KMS-11 (cell line): ENCODE results near the gene SDK1.

Source experiments
- H2AFZ ChIP-seq: fragments of 200-600 bp; sonication (generic); 2 replicates; pipeline ENCODE4 v1.6.1; 2016; ENCODE audit warnings: antibody characterized with exemption, mixed run types, low read depth
- H3K27ac ChIP-seq: fragments of 200-600 bp; sonication (generic); 2 replicates; pipeline ENCODE4 v1.6.1; 2016; ENCODE audit warnings: mild to moderate bottlenecking, mixed run types
- H3K27me3 ChIP-seq: fragments of 200-600 bp; sonication (generic); 2 replicates; pipeline ENCODE4 v1.6.1; 2017; ENCODE audit warnings: mild to moderate bottlenecking, low read depth, mixed run types, moderate library complexity; ENCODE audit not compliant: insufficient read depth
- H3K36me3 ChIP-seq: fragments of 200-600 bp; sonication (generic); 2 replicates; pipeline ENCODE4 v1.6.1; 2017; ENCODE audit warnings: mild to moderate bottlenecking, mixed run types; ENCODE audit not compliant: insufficient read depth
- H3K4me1 ChIP-seq: fragments of 200-600 bp; sonication (generic); 2 replicates; pipeline ENCODE4 v1.6.1; 2016; ENCODE audit warnings: mild to moderate bottlenecking, low read depth, mixed run types; ENCODE audit not compliant: poor library complexity, severe bottlenecking
- H3K4me2 ChIP-seq: fragments of 200-600 bp; sonication (generic); 2 replicates; pipeline ENCODE4 v1.7.0; 2016; ENCODE audit warnings: mild to moderate bottlenecking, mixed run types
- H3K4me3 ChIP-seq: fragments of 200-600 bp; sonication (generic); IDR thresholded peaks from 2 replicates; pipeline ENCODE4 v1.6.1; 2017; ENCODE audit warnings: low read depth, low read length, mixed read lengths; ENCODE audit not compliant: insufficient read depth
- H3K79me2 ChIP-seq: fragments of 200-600 bp; sonication (generic); 2 replicates; pipeline ENCODE4 v1.6.1; 2016; ENCODE audit warnings: low read depth, mixed run types; ENCODE audit not compliant: insufficient read depth
- H3K9ac ChIP-seq: fragments of 200-600 bp; sonication (generic); 2 replicates; pipeline ENCODE4 v1.6.1; 2016; ENCODE audit warnings: mild to moderate bottlenecking, mixed run types
- H4K20me1 ChIP-seq: fragments of 200-600 bp; sonication (generic); 2 replicates; pipeline ENCODE4 v1.6.1; 2016; ENCODE audit warnings: mild to moderate bottlenecking, mixed run types; ENCODE audit not compliant: insufficient read depth
- CTCF ChIP-seq: fragments of 200-600 bp; sonication (generic); conservative IDR thresholded peaks from 2 replicates; pipeline ENCODE4 v1.6.1; 2017; ENCODE audit warnings: low read depth, mild to moderate bottlenecking, antibody characterized with exemption, low read length, moderate library complexity, mixed read lengths

SDK1 gene

DNA sequence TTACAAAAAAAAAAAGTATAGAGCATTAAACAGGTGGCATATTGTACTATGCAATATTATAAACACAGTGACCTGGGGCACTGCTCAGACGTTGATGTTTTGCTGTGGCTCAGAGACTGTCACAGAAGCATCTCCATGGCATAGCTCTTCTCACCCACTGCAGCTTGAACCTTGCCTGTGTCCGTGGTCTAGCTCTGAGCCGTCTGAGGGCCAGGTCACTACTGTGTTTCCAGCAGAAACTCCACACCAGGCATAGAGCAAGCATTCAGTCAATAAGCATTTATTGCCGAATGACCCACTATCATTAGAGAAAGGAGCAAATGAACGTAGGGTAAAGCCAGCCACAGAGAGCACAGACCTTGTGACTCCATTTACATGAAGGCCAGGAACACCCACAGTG is 937.8 kb downstream of the SDK1 start:
- H3K4me3 ChIP-seq = no peak overlapping the region
- no peaks in the 10 kb centered on the region for H4K20me1 ChIP-seq
- H3K79me2 ChIP-seq = no peaks in the 10 kb centered on the region
- no peaks in the 10 kb centered on the region for H3K36me3 ChIP-seq
- no peak overlapping the region for H3K9ac ChIP-seq
- no peak overlapping the region for H3K4me2 ChIP-seq
- TF ChIP-seq CTCF = no peak
- no peak overlapping the region for H2AFZ ChIP-seq
- H3K27ac ChIP-seq = no peak overlapping the region
- H3K27me3 ChIP-seq = no peaks in the 10 kb centered on the region
- no peaks in the 10 kb centered on the region for H3K4me1 ChIP-seq

- Histone ChIP-seq H3K4me3 (no peak overlapping the region), H3K9ac (no peak overlapping the region), H3K79me2 (no peaks in the 10 kb centered on the region), H3K36me3 (no peaks in the 10 kb centered on the region), H3K4me2 (no peak overlapping the region), H3K27ac (no peak overlapping the region), H2AFZ (no peak overlapping the region), H3K4me1 (no peaks in the 10 kb centered on the region), H3K27me3 (no peaks in the 10 kb centered on the region), H4K20me1 (no peaks in the 10 kb centered on the region)
- TF ChIP-seq CTCF = no peak
Measured at GRCh38 chr7:4240042-4240441, 939.0 kb downstream of the SDK1 start.

DNA sequence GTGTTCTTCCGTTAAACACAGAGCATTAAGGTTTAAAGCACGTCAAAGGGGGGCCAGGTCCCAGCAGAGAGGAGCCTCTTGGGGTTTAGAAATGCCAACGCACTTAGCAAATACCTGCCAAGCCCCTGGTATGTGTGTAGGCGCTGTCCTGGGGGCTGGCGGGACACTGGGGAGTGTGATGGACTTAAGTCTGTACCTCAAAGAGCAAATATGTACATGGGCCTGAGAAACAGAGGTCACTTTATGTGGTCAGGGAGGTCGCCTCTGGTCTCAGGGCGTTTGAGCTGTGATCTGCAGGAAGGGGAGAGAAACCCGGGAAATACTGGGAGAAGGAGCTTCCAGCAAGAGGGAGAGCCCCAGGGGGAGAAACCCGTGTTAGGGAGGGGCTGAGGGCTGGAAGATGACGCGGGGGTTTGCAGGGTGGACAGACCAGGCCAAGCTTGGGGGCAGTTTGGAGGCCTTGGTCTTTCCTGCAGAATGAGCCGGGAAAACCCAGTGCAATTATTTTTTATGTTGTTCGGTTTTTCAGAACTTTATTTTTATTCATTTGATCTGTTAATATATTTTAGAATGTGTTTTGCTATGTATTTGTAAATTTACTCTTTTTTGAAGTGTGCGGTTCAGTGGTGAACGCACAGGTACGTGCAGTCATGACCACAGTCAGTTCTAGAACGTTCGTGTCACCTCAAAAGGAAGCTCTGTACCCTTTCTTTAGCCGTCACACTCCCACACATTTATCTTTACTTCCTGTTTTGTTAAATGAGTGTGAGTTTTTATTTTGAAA is 939.7 kb downstream of the SDK1 start:
- H4K20me1 ChIP-seq = no peaks in the 10 kb centered on the region
- no peak overlapping the region for H3K27ac ChIP-seq
- no peaks in the 10 kb centered on the region for H3K79me2 ChIP-seq
- no peak overlapping the region for H3K4me2 ChIP-seq
- H3K4me1 ChIP-seq = no peaks in the 10 kb centered on the region
- no peaks in the 10 kb centered on the region for H3K36me3 ChIP-seq
- no peaks in the 10 kb centered on the region for H3K27me3 ChIP-seq
- H3K9ac ChIP-seq = no peak overlapping the region
- H2AFZ ChIP-seq = no peak overlapping the region
- TF ChIP-seq CTCF = no peak
- H3K4me3 ChIP-seq = no peak overlapping the region

GRCh38 chr7:4241304-4241612 is 940.2 kb downstream of the SDK1 start:
- Histone ChIP-seq H3K27ac (no peak overlapping the region), H4K20me1 (no peaks in the 10 kb centered on the region), H3K79me2 (no peaks in the 10 kb centered on the region), H2AFZ (no peak overlapping the region), H3K4me1 (no peaks in the 10 kb centered on the region), H3K36me3 (no peaks in the 10 kb centered on the region), H3K4me3 (no peak overlapping the region), H3K27me3 (no peaks in the 10 kb centered on the region), H3K9ac (no peak overlapping the region), H3K4me2 (no peak overlapping the region)
- TF ChIP-seq CTCF = no peak
